GM19328 (cell line): ENCODE data around the gene YDJC.
"Not testable (repeated sequence)": the region's sequence is repeated elsewhere in the genome, so short reads cannot be mapped to it uniquely, and the experiment has no call there.

Experiments used
- ATAC-seq: cut with Tn5 transposase; IDR thresholded peaks from one replicate; pipeline ENCODE4 v1.9.1; 2021; ENCODE audit warnings: mild to moderate bottlenecking, moderate library complexity; ENCODE audit not compliant: unreplicated experiment

Gene YDJC

DNA sequence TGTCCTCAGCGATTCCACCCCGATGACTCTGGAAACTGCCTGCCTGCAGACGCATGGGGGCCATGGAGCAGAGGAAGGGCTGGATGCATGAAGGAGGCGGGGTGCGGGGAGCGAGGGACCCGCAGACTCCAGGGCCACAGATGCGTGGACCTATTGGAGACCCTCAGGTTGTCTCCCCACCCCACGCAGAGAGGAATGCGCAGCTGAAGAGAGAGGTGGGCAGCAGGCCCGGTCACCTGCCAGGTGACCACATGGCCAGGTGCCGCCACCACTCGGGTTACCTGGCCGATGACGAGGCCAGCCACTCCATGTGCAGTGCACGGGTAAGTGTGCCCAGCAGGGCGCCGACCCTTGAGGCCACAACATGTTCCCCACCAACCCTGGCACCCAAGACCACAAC is 3.1 kb upstream of the YDJC start:
- ATAC-seq: no peak

GRCh38 chr22:21632237-21632895 is 2.5 kb upstream of the YDJC start, which contains the start of gene CCDC116:
Gene CCDC116, plus strand, starts transcription at chr22:21632760. Its CDS starts 422 bp downstream, at chr22:21633182.
- ATAC-seq: no peak

DNA sequence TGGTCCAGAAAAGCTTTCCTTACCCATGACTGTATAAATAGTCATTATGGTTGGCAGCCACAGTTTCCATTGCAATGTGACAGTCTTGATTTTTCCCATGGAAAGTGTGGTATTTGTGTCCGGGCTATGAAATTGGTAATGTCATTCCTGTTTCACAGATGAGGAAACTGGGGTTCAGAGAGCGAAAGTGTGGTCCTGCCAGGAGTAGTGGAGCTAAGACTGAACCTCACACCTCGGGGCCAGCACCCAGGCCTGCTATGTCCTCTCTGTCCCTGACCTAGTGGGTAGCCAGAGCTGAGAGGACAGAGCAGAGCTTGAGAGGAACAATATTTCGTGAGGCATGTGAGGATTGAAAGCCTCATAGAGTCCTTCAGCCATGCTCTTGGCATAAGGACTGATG is 1.2 kb upstream of the YDJC start:
- no peak for ATAC-seq

DNA sequence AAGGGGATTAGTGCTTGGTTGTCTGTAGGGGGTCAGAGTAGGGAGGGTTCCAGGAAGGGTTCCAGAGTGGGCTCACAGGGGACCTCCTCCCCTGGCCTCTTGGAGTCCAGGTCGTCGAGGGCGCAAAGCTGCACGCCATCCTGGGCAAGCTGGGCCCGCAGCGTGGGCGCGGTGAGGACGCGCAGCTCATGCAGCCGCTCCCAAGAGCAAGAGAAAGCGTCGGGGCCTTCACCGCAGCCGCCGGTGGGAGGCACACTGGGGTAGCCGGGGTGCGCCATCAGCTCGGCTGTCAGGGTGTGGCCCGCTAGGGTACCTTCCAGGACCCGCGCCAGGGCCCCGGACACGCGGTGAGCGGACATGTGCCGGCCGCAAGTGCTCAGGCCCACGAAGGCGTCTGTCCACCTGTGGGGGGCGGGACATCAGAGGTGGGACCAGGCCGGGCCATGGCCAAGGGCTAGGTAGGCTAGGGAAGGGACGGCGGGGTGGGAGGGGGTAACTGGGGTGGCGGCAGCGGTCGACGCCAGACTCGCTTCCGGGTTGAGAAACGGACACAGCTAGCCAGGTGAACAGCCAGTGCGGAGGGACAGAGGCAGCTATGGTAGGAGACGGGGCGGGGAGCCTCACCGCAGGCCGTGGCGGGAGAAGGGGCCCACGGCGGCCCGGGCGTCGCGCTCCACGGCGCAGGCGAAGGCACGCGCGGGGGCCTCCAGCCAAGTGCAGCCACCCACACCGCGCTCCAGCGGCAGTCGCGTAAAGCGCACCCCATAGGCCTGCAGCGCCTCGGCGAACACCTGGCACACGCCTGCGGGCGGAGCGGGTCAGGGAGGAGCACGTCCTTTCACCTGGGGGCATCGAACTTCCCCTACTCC is 1.2 kb downstream of the YDJC start:
- no peak for ATAC-seq

DNA sequence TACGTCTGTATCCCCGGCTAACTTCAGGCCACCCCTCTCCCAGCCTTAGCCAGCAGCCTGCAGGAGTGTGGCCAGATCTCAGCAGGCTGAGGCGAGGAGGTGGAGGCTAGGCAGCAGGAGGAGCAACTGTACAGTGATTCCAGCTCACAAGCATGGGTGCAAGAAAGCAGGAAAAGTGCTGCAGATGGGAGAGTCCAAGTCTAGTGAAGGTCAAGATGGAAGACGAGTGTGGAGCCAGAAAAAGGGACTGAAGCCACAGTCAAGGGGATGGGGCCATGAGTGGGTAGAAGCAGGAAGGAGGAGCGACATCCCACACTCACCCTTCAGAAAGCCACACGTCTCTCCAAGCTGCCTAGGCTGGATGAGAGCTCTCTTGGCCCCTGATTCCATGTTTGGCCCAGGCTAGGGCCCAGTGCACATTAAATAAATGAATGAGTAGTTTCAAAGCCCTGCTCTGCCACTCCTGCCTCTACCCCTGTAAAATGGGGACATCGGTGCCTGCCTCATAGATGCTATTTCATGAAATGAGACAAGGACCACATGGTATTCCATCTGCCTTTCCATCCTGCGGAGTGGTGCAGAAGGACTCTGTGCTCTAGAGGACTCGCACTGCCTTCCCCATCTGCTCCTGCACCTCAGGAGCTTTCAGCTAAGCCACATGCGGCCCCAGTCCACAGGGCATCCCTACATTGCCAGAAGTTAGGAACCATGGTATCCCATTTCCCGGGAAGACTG is 2.9 kb downstream of the YDJC start:
- no peak for ATAC-seq

DNA sequence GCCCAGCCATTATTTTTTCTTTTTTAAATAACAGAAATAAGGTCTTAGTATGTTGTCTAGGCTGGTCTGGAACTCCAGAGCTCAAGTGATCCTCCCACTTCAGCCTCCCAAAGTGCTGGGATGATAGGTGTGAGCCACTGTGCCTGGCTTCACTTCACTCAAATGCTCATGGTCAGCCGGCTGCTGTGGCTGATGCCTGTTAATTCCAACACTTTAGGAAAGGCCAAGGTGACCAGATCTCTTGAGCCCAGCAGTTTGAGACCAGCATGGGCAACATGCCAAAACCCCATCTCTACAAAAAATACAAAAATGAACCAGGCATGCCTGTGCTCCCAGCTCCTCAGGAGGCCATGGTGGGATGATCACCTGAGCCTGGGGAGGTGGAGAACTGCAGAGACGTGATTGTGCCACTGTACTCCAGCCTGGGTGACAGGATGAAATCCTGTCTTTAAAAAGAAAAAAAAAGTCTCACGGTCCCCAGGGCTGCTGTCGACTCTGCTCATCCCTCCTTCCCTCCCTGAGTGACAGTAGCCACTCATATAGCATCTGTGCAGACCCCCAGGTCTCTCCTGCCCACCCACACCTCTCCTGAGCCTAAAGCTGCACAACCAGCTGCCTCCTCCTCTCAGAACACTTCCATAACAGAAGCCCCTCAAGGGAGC is 3.6 kb downstream of the YDJC start:
- no peak for ATAC-seq

DNA sequence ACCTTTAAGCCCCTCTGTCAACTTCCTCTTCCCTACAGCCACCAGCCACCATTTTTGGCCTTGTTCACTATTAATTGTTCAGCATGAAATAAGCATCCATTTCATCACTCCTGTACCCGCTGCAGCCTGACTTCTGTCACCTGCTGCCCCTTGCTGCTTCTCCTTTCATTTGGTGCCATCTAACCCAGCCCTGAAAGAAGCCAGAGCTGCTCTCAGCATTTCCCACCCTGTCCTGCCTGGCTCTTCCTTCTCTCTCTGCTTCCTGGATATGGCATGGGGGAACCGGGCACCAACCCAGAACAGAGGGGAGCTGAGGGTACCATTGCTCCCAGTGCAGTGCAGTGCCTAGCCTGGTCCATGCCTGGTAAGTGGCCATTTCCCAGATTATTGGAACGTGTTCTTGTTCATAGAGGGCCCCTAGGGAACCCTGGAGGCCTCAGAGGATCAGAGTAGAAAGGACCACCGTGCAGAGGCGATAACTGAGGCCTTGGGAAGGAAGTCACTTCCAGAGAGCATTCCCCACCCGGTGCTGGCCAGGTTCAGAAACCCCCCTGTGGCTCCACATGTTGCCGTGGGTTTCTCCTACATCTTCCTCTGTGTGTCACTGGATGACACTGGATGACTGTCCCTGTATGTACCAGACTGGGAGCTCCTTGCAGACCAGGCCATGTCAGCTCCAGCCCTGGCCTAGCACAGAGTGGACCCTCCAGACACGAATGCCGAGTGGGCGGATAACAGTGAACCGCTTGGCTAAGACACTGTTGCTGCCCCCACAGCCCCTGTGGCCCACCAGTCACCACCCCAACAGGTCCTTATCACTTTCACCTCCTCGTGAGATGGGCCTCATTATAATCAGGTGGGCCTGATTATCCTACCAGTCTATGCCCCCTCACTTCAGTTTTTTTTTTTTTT is 4.7 kb downstream of the YDJC start:
- no peak for ATAC-seq

GRCh38 chr22:21624120-21624879 is 5.5 kb downstream of the YDJC start:
- ATAC-seq: no peak

GRCh38 chr22:21623648-21623970 is 6.2 kb downstream of the YDJC start:
- ATAC-seq: no peak

GRCh38 chr22:21622919-21623647 is 6.7 kb downstream of the YDJC start:
- ATAC-seq: no peak

DNA sequence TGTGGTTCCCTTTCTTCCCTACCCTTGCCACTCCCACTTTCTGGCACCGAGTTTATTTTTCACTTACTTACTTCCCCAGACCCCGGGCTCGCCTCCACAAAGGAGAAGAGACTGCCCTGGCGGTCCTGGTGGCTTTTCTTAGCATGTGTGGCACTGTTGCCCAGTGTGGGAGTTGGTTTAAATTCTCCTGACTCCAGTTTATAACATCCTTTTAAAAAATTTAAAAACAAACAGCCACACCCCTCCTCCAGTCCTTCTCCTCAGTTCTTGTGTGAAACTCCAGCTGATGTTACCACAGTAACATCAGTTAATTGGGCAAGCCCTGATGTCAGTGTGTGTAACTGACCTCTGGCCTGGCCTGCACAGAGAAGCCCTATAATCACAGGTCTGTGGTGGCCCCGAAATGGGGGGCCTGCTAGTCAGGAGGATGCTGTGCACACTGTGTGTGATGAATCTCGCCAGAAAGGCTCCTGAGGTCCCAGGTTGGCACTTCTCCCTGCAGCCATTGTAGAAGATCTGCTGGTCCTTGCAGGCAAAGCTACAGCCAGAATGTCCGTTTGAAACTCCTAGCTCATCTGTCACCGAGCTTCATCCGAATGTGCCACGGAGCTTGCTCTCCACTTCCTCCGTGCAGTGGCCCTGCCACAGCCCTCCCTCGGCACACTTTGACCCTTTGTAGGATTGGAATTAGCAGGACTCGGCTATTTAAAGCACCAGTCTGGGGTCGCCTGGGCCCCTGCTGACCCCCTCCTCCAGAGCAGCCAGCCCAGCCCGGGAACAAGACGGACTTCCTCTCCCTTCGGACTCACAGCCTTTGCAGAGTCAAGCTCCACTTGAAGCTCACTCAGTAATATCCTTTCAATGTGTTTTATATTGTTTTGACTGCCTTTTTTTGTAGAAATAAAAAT is 7.6 kb downstream of the YDJC start:
- ATAC-seq: no peak

DNA sequence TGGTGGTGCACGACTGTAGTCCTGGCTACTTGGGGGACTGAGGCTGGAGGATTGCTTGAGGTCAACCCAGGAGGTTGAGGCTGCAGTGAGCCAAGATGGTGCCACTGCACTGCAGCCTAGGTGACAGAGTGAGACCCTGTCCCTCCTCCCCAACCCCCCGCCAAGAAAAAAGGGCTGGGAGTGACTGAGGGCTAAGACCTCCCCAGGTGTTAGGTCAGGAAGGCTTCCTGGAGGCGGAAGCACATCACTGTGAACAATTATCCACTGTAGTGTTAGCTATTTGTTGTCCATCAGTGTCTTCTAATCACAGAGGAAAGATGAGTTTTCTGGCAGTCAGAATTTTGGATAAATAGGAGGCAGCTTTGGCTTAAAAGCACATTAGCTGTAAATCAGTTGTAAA is 8.8 kb downstream of the YDJC start:
- ATAC-seq: no peak

GRCh38 chr22:21617337-21617736 is 12.5 kb downstream of the YDJC start:
- ATAC-seq: not testable (repeated sequence)

DNA sequence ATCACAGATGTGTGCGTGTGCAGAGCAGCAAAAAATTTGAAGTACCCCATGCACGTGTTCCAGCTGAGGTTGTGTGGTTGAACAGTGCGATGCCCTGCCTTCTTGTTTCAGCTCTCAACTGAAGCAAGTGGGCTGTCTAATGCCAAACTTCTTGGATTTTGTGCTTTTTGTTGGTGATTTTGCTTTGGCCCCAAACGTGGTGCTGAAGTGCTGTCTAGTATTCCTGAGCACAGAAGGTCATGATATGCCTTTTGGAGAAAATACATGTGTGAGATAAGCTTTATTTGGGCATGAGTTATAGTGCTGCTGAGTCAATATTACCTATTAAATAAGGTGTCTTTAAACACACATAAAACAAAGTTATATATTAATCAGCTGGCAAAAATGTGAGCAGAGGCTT is 14.1 kb downstream of the YDJC start:
- no peak for ATAC-seq

GRCh38 chr22:21613553-21614233 is 16.1 kb downstream of the YDJC start:
- ATAC-seq: no peak

- ATAC-seq: no peak
These were observed 17.0 kb downstream of the YDJC start for GRCh38 chr22:21612858-21613257.
